H1 (cell line): ENCODE measurements around the gene CAMK2N2. TPM values are rescaled to one million over a fixed set of nuclear protein-coding genes. Genes with fewer than 3 reads are reported as not detected.

Experiments used
- CTCF ChIA-PET: fragments of 300-600 bp; sonication (Branson Sonifier 250); formaldehyde crosslinking; loops from one replicate; lab custom pipeline; 2021; ENCODE audit not compliant: partially characterized antibody; lab: Charles Lee
- POLR2A ChIA-PET: fragments of 300-600 bp; sonication (Branson Sonifier 250); formaldehyde crosslinking; loops from one replicate; lab custom pipeline; 2021; ENCODE audit warnings: inconsistent platforms; ENCODE audit not compliant: partially characterized antibody; lab: Charles Lee
- DNase-seq, 2 experiments: peaks; one replicate each; pipeline versions ENCODE4 v3.0.0 to v3.0.0-alpha.2; 2010 to 2022; ENCODE audit warnings: low spot score in 2 of 2, low read depth in 1 of 2, mixed read lengths in 1 of 2
- FAIRE-seq: peaks from 2 replicates; lab custom pipeline; 2011; peaks lifted over from hg19 to GRCh38; lab: Jason Lieb, UNC
- H2AFZ ChIP-seq: 2 replicates; pipeline ENCODE4 v1.8.1; 2012; ENCODE audit warnings: low read length, inconsistent platforms
- H2AK5ac ChIP-seq: 2 replicates; pipeline ENCODE4 v1.6.1; 2013; ENCODE audit warnings: low read depth, low read length
- H2BK120ac ChIP-seq: replicated peaks from 2 replicates; pipeline ENCODE3; 2013; ENCODE audit warnings: low read depth, low read length, inconsistent platforms
- H2BK12ac ChIP-seq: 2 replicates; pipeline ENCODE4 v1.6.1; 2013; ENCODE audit warnings: low read depth, low read length
- H2BK15ac ChIP-seq: 2 replicates; pipeline ENCODE4 v1.6.1; 2013; ENCODE audit warnings: low read length
- H2BK20ac ChIP-seq: 2 replicates; pipeline ENCODE4 v1.6.1; 2013; ENCODE audit warnings: low read length
- H2BK5ac ChIP-seq: 2 replicates; pipeline ENCODE4 v1.6.1; 2013; ENCODE audit warnings: low read depth, low read length
- H3K14ac ChIP-seq: 2 replicates; pipeline ENCODE4 v1.6.1; 2013; ENCODE audit warnings: inconsistent platforms; ENCODE audit not compliant: insufficient read length
- H3K18ac ChIP-seq: 2 replicates; pipeline ENCODE4 v1.6.1; 2013; ENCODE audit warnings: low read length; ENCODE audit errors: extremely low read depth
- H3K23ac ChIP-seq: 2 replicates; pipeline ENCODE4 v1.6.1; 2013; ENCODE audit warnings: inconsistent platforms; ENCODE audit not compliant: insufficient read length
- H3K23me2 ChIP-seq: 2 replicates; pipeline ENCODE4 v1.6.1; 2013; ENCODE audit warnings: low read depth, low read length
- H3K27ac ChIP-seq: 2 replicates; pipeline ENCODE4 v1.6.1; 2011; ENCODE audit warnings: low read depth, low read length, inconsistent platforms
- H3K27me3 ChIP-seq, 4 experiments: replicated peaks in 1 of 4; 1 replicate in 1 of 4; 2 replicates in 3 of 4; pipeline versions ENCODE4 v1.6.1 to v1.8.1; 2011 to 2013; ENCODE audit warnings: low read length in 3 of 4, mild to moderate bottlenecking in 3 of 4, inconsistent platforms in 2 of 4, mixed read lengths in 2 of 4, moderate library complexity in 1 of 4; ENCODE audit not compliant: control insufficient read depth in 3 of 4, insufficient read depth in 3 of 4; ENCODE audit errors: extremely low read depth in 1 of 4
- H3K36me3 ChIP-seq, 4 experiments: 2 replicates each; pipeline versions ENCODE4 v1.6.1 to v1.8.1; 2011 to 2013; ENCODE audit warnings: mild to moderate bottlenecking in 4 of 4, low read length in 3 of 4, moderate library complexity in 2 of 4, control low read depth in 1 of 4, inconsistent platforms in 1 of 4; ENCODE audit not compliant: insufficient read depth in 4 of 4, control insufficient read depth in 2 of 4
- H3K4ac ChIP-seq: replicated peaks from 2 replicates; pipeline ENCODE3; 2013; ENCODE audit warnings: low read length, low read depth, mixed read lengths, inconsistent platforms; ENCODE audit not compliant: insufficient read length
- H3K4me1 ChIP-seq, 4 experiments: replicated peaks in 1 of 4; 1 replicate in 1 of 4; 2 replicates in 3 of 4; pipeline versions ENCODE4 v1.6.1 to v1.8.1; 2011 to 2013; ENCODE audit warnings: low read length in 3 of 4, inconsistent platforms in 2 of 4, mixed read lengths in 1 of 4; ENCODE audit not compliant: insufficient read depth in 4 of 4, control insufficient read depth in 3 of 4
- H3K4me2 ChIP-seq, 2 experiments: 2 replicates each; pipeline versions ENCODE4 v1.6.1 to v1.8.1; 2011 to 2013; ENCODE audit warnings: low read depth in 2 of 2, low read length in 2 of 2, control low read depth in 1 of 2, inconsistent platforms in 1 of 2, mild to moderate bottlenecking in 1 of 2; ENCODE audit not compliant: insufficient read depth in 1 of 2
- H3K4me3 ChIP-seq, 4 experiments: fragments of 200-600, 300-600 bp in 1 of 4; sonication (generic), shearing (Covaris generic), sonication (Bioruptor Twin) in 1 of 4; 2 replicates each; pipeline versions ENCODE4 v1.5.1 to v1.8.1; 2011 to 2016; ENCODE audit warnings: low read length in 4 of 4, low read depth in 3 of 4, control low read depth in 2 of 4, inconsistent platforms in 2 of 4, mild to moderate bottlenecking in 2 of 4, mixed read lengths in 1 of 4, moderate library complexity in 1 of 4; ENCODE audit not compliant: insufficient read depth in 2 of 4; ENCODE audit errors: extremely low read depth in 1 of 4
- H3K56ac ChIP-seq: replicated peaks from 2 replicates; pipeline ENCODE3; 2013; ENCODE audit warnings: low read depth, mild to moderate bottlenecking, mixed read lengths, low read length, inconsistent platforms; ENCODE audit not compliant: insufficient read length
- H3K79me1 ChIP-seq: 2 replicates; pipeline ENCODE4 v1.6.1; 2013; ENCODE audit warnings: low read depth, low read length, control low read depth
- H3K79me2 ChIP-seq, 2 experiments: 2 replicates each; pipeline versions ENCODE4 v1.6.1 to v1.8.1; 2012 to 2013; ENCODE audit warnings: low read length in 2 of 2, mild to moderate bottlenecking in 2 of 2, inconsistent platforms in 1 of 2; ENCODE audit not compliant: insufficient read depth in 2 of 2, control insufficient read depth in 1 of 2
- H3K9ac ChIP-seq, 4 experiments: replicated peaks in 1 of 4; 1 replicate in 1 of 4; 2 replicates in 3 of 4; pipeline versions ENCODE4 v1.6.1 to v1.8.1; 2011 to 2013; ENCODE audit warnings: low read depth in 3 of 4, low read length in 3 of 4, control low read depth in 2 of 4, mild to moderate bottlenecking in 2 of 4, moderate library complexity in 2 of 4, inconsistent platforms in 1 of 4; ENCODE audit errors: extremely low read depth in 1 of 4
- H3K9me3 ChIP-seq, 2 experiments: 2 replicates each; pipeline versions ENCODE4 v1.6.1 to v1.8.1; 2012 to 2013; ENCODE audit warnings: mild to moderate bottlenecking in 2 of 2, moderate library complexity in 2 of 2, control low read depth in 1 of 2, inconsistent platforms in 1 of 2, low read depth in 1 of 2, low read length in 1 of 2, mixed read lengths in 1 of 2; ENCODE audit not compliant: insufficient read depth in 2 of 2
- H4K20me1 ChIP-seq, 2 experiments: replicated peaks in 1 of 2; 2 replicates each; pipeline versions ENCODE3 to v1.8.1; 2011 to 2013; ENCODE audit warnings: inconsistent platforms in 2 of 2, low read length in 2 of 2, mild to moderate bottlenecking in 1 of 2; ENCODE audit not compliant: insufficient read depth in 2 of 2, control insufficient read depth in 1 of 2
- H4K5ac ChIP-seq: 2 replicates; pipeline ENCODE4 v1.6.1; 2013; ENCODE audit warnings: low read length, low read depth, mixed read lengths, inconsistent platforms; ENCODE audit not compliant: insufficient read length
- H4K8ac ChIP-seq: 2 replicates; pipeline ENCODE4 v1.8.0; 2013; ENCODE audit warnings: mild to moderate bottlenecking, moderate library complexity, low read length, inconsistent platforms; ENCODE audit not compliant: insufficient read depth; ENCODE audit errors: extremely low read depth
- H4K91ac ChIP-seq: replicated peaks from 2 replicates; pipeline ENCODE3; 2013; ENCODE audit warnings: low read length, mixed read lengths, inconsistent platforms; ENCODE audit not compliant: insufficient read length
- CTCF ChIP-seq, 3 experiments: IDR thresholded peaks; 1 replicate in 2 of 3; 2 replicates in 1 of 3; pipeline versions ENCODE4 v1.5.1 to v1.6.1; 2011; ENCODE audit warnings: low read length in 3 of 3, mild to moderate bottlenecking in 3 of 3, inconsistent platforms in 2 of 3, low read depth in 1 of 3, moderate library complexity in 1 of 3; ENCODE audit not compliant: insufficient read depth in 1 of 3; ENCODE audit errors: control extremely low read depth in 1 of 3
- HDAC6 ChIP-seq: IDR thresholded peaks from one replicate; pipeline ENCODE4 v1.7.1; 2012; ENCODE audit warnings: low read depth, mild to moderate bottlenecking, inconsistent platforms, low read length, moderate library complexity
- RAD21 ChIP-seq, 2 experiments: IDR thresholded peaks in 1 of 2; conservative IDR thresholded peaks in 1 of 2; 2 replicates each; pipeline ENCODE4 v1.6.1; 2011; ENCODE audit warnings: low read depth in 2 of 2, low read length in 2 of 2, improper control_type of control experiment in 1 of 2, inconsistent platforms in 1 of 2, mild to moderate bottlenecking in 1 of 2, moderate library complexity in 1 of 2
- YY1 ChIP-seq: IDR thresholded peaks from 2 replicates; pipeline ENCODE4 v1.6.1; 2011; ENCODE audit warnings: low read depth, mild to moderate bottlenecking, low read length
- WGBS, 2 experiments: shearing (Covaris generic) in 1 of 2; methylation state at CpG; one replicate each; pipeline versions ENCODE4 v1.1.6 to v1.1.7; 2013 to 2015; ENCODE audit warnings: low lambda C conversion rate in 2 of 2, mixed read lengths in 2 of 2, inconsistent platforms in 1 of 2, low coverage in 1 of 2, missing lambda C conversion rate in 1 of 2; ENCODE audit not compliant: insufficient replicate concordance in 2 of 2, insufficient coverage in 1 of 2, insufficient read length in 1 of 2; ENCODE audit errors: extremely low coverage in 1 of 2, missing lambda C conversion rate in 1 of 2; 5-methylcytosine and 5-hydroxymethylcytosine counted together
- polyA plus RNA-seq, 7 experiments: library from polyadenylated mRNA; depleted of rRNA in 3 of 7; stranded (reverse) in 5 of 7; unstranded in 2 of 7; fragments of >200 nt in 5 of 7; fragments of 200-250 nt in 2 of 7; gene quantifications; 1 replicate in 5 of 7; 2 replicates in 1 of 7; 4 replicates in 1 of 7; pipeline versions ENCODE4 v1.2.1 to v1.2.3, GENCODE V29; 2011 to 2013; ENCODE audit warnings: missing spikeins in 2 of 7, mixed read lengths in 2 of 7
- total RNA-seq: library from RNA; stranded (reverse); fragmentation: NEBNext Ultra II Directional; extraction: Animal tissue kit (Norgen Biotek cat#: 25700); gene quantifications from 2 replicates; pipeline ENCODE4 v1.2.1, GENCODE V29; 2021

Gene CAMK2N2
- total and polyA plus RNA-seq, 2 of the 8 experiments (the other 6 are each of a cell fraction or from before 2014, with no cell fraction given): 4.0 to 17.7 TPM

- Histone ChIP-seq H3K79me1 (no peaks in the 10 kb centered on the region), H3K79me2 (no peaks in the 10 kb centered on the region), H2AK5ac (no peak overlapping the region), H3K23me2 (no peaks in the 10 kb centered on the region), H2BK15ac (no peak overlapping the region), H3K27ac (no peak overlapping the region), H2BK5ac (no peak overlapping the region), H3K4me2 (no peak overlapping the region), H3K9ac (no peak overlapping the region), H4K91ac (no peak overlapping the region), H4K8ac (no peak overlapping the region), H2BK20ac (no peak overlapping the region), H3K4me3 (no peak overlapping the region), H3K4me1 (peaks cover 0 to 2% (median 0%) of the 10 kb centered on the region in 4 experiments; a peak in 2 of 7 replicates), H4K20me1 (no peaks in the 10 kb centered on the region), H2BK12ac (no peak overlapping the region), H3K4ac (no peak overlapping the region), H3K23ac (no peak overlapping the region), H3K56ac (no peak overlapping the region), H3K36me3 (no peaks in the 10 kb centered on the region), H2AFZ (no peak overlapping the region), H3K18ac (no peak overlapping the region), H3K14ac (no peak overlapping the region), H2BK120ac (no peak overlapping the region), H3K9me3 (no peaks in the 10 kb centered on the region), H3K27me3 (no peaks in the 10 kb centered on the region)
- 16% methylated on average over 10 of the region's 10 CpGs; no CpG with 5 or more reads in 1 of the 2 experiments for WGBS, 2 experiments
- FAIRE-seq (peak; percentile 91), DNase-seq (peak; percentile 57 to 91)
- POLR2A ChIA-PET: interaction anchor here (0.5 to 0.8 kb wide), 2 partner anchors 136 to 271 kb away, joined by 3 read pairs; no protein-coding TSS in a partner anchor
- no peak for TF ChIP-seq HDAC6
- TF ChIP-seq RAD21 (IDR thresholded peaks at IDR 0.05 in 1 of 2, conservative IDR thresholded peaks at IDR 0.05 in 1 of 2; ENCODE audit: low read depth in 2 of 2, low read length in 2 of 2): peak; percentile 94 to 96
- TF ChIP-seq YY1: 0 out of 2 replicates have a peak, but pooled peaks have one; percentile 50
- peak; percentile 63 to 82 (median 78) for TF ChIP-seq CTCF (IDR thresholded peaks at IDR 0.05; ENCODE audit: control extremely low read depth in 1 of 3, insufficient read depth in 1 of 3, low read depth in 1 of 3, low read length in 3 of 3)
- TF ChIP-seq, all 59 proteins: peak for 3
- CTCF ChIA-PET: interaction anchor here (0.6 to 8.3 kb wide), 32 partner anchors 8 to 446 kb away, joined by 3 to 52 read pairs (median 3); partner anchors contain the start of genes EEF1AKMT4 and VWA5B2
- no peak overlapping the region for H4K5ac ChIP-seq
These were observed 28.1 kb upstream of the CAMK2N2 start for GRCh38 chr3:184289426-184289938.
